RKO (cell line): ENCODE measurements around the gene OTUD5.
"Not testable (repeated sequence)": the region's sequence is repeated elsewhere in the genome, so short reads cannot be mapped to it uniquely, and the experiment has no call there.

Source experiments
- DNase-seq: peaks from one replicate; pipeline ENCODE4 v3.0.0-alpha.2; 2016; ENCODE audit warnings: low spot score

OTUD5 gene, protein sequence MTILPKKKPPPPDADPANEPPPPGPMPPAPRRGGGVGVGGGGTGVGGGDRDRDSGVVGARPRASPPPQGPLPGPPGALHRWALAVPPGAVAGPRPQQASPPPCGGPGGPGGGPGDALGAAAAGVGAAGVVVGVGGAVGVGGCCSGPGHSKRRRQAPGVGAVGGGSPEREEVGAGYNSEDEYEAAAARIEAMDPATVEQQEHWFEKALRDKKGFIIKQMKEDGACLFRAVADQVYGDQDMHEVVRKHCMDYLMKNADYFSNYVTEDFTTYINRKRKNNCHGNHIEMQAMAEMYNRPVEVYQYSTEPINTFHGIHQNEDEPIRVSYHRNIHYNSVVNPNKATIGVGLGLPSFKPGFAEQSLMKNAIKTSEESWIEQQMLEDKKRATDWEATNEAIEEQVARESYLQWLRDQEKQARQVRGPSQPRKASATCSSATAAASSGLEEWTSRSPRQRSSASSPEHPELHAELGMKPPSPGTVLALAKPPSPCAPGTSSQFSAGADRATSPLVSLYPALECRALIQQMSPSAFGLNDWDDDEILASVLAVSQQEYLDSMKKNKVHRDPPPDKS

DNA sequence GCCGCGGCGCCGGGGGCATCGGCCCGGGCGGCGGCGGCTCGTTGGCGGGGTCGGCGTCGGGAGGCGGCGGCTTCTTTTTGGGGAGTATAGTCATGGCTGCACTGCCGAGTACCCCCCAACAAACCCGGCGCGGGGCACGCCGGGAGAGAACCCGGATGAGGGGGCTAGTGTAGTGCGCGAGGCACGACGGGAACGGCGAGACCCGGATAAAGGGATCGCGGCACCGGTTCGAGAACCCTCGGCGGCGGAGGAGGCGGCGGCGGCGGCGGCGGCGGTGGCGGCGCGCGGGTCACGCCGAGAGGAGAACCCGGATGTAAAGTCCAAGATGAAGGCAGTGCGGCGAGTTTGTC is at the start of gene OTUD5:
Gene OTUD5 (minus strand): TSS at position 131 of the 350 bp plus-strand sequence. CDS start 37 bp downstream, at position 94.
- peak; percentile 73 for DNase-seq

DNA sequence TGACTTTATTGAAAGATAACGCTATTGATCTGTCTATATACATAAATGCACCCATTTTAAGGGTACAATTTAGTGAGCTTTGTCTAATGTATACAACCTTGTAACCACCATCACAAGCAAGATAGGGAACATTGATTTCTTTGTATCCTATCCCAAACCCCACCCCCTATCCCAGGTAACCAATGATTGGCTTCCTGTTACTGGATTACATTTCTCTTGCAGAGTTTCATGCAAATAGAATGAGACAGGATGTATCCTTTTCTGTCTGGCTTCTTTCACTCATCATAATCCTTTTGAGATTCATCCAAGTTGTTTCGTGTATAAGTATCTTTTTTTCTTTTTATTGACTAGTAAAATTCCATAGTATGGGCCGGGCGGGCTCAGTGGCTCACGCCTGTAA is 46.3 kb upstream of the OTUD5 start:
- no peak for DNase-seq

- peak; percentile 87 for DNase-seq
Observed at GRCh38 chrX:49002091-49002935, 44.9 kb upstream of the OTUD5 start, which contains the start of gene GRIPAP1. Gene GRIPAP1 (minus strand): TSS chrX:49002264. CDS start chrX:49002229, 35 bp downstream.

GRCh38 chrX:49001521-49002090 is 44.2 kb upstream of the OTUD5 start:
- peak; percentile 82 for DNase-seq

- no peak for DNase-seq
Observed at GRCh38 chrX:49000636-49001035, 43.2 kb upstream of the OTUD5 start.

- DNase-seq: no peak
Observed at GRCh38 chrX:48999030-48999429, 41.6 kb upstream of the OTUD5 start.

- peak; percentile 21 for DNase-seq
Observed at GRCh38 chrX:48998391-48998790, 41.0 kb upstream of the OTUD5 start.

- no peak for DNase-seq
Observed at GRCh38 chrX:48997865-48998264, 40.5 kb upstream of the OTUD5 start.

GRCh38 chrX:48997455-48997854 is 40.0 kb upstream of the OTUD5 start:
- no peak for DNase-seq

GRCh38 chrX:48996969-48997368 is 39.6 kb upstream of the OTUD5 start:
- no peak for DNase-seq

GRCh38 chrX:48992341-48992740 is 34.9 kb upstream of the OTUD5 start:
- DNase-seq: no peak

DNA sequence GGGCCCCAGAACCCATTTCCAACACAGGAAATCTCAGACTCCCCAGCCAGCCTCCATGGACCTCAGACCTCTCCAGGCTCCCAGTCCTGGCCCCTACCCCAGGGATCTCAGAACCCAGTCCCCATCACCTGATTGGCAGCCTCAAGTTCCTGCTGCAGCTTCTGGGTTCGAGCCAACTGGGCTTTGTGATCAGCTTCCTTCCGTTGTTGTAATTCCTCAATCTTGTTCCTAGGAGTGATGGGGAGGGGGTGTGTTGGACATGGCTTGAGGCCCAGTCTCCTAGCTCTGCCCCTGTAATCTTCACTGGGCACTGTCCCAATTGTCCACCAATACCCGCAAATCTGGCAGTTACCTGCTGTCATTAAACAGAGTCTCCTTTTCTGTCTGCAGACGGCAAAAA is 32.1 kb upstream of the OTUD5 start:
- no peak for DNase-seq

DNA sequence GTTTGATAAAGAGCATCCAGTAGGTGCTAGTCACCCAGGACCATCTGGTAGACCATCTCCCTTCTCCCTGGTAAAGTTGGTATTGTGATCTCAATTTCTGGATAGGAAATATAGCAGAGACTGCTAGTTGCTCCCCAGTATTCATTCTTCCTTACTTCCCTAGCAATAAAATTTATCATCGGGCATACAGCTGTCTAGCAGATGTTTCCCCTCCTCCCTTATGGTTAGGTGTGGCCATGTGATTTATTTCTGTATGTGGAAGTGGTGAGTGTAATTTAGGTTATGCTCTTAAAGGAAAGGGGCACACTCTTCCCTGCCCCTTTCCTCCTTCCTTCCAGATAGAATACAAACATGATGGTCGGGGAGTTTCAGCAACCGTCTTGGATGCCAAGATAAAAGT is 26.5 kb upstream of the OTUD5 start:
- DNase-seq: no peak

GRCh38 chrX:48983081-48983480 is 25.7 kb upstream of the OTUD5 start:
- no peak for DNase-seq

DNA sequence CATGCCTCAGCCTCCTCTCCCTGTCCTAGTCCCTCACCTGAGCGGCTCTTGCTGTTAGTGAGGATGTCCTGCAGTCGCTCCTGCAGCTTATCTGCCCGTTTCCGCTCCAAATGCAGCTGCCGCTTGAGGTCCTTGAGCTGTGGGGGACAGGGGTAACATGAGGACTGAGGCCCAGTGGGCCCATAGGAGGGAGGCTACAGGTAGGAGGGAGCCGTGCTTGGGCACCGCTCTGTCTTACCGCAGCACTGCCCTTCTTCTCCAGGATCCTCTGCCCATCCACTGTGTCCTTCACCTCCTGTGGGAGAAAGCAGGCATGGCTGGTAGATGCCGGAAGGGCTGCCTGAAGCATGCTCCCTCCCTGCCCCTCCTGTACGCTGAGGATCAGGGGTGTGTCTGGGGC is 23.8 kb upstream of the OTUD5 start:
- no peak for DNase-seq

- not testable (repeated sequence) for DNase-seq
Observed at GRCh38 chrX:48980341-48980740, 22.9 kb upstream of the OTUD5 start.

- no peak for DNase-seq
Observed at GRCh38 chrX:48978226-48978625, 20.8 kb upstream of the OTUD5 start.

GRCh38 chrX:48976086-48976485 is 18.7 kb upstream of the OTUD5 start:
- DNase-seq: no peak

DNA sequence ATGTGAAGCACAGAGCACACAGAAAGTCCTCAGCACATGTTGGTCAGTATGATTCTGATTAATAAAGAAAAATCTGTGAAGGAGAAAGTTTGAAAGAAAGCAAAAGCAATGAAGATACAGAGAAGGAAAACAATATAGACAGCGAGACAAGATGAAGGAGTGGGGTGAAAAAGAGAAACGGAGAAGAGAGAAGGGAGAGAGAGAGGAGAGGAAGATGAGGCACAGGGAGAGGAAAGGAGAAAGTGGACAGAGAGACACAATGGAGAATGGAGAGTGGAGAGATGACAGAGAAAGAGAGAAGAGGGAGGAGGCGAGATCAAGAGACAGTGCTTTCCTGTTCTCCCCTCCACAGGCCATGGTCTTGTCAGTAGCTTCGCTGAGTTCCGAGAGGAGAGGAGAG is 18.1 kb upstream of the OTUD5 start:
- DNase-seq: no peak

DNA sequence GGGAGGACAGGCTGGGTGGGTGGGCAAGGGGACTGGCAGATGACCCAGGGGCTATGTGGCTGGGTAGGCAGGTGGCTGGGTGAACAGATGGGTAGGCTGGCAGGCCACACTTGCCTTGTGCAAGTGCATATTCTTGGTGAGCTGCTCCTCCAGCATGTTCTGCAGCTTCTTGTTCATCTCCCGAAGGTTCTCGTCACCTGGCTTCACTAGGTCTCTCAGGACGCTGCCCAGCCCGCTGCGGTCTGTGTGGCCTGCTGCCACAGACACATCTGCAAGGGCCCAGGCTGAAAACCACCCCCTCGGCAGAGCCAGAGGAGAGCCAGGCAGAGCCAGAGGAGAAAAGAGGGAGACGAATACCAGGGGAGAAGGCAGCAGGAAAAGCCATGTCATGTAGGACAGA is 17.6 kb upstream of the OTUD5 start:
- no peak for DNase-seq

GRCh38 chrX:48974574-48974973 is 17.2 kb upstream of the OTUD5 start:
- DNase-seq: no peak

GRCh38 chrX:48974033-48974432 is 16.6 kb upstream of the OTUD5 start:
- no peak for DNase-seq
